Osteocyte (in vitro differentiated cells): ENCODE measurements around the gene EPG5. TPM values are rescaled to one million over a fixed set of nuclear protein-coding genes. Genes with fewer than 3 reads are reported as not detected.

ENCODE experiments used
- DNase-seq: peaks from one replicate; pipeline ENCODE4 v3.0.0; 2021; ENCODE audit warnings: mixed read lengths; ENCODE audit not compliant: unreplicated experiment; ENCODE audit errors: extremely low spot score
- H3K27ac Mint-ChIP-seq: one replicate; pipeline ENCODE4 v1.8.0; 2021; ENCODE audit warnings: mild to moderate bottlenecking, mixed read lengths; ENCODE audit not compliant: unreplicated experiment
- H3K27me3 Mint-ChIP-seq: one replicate; pipeline ENCODE4 v1.8.0; 2021; ENCODE audit warnings: mixed read lengths; ENCODE audit not compliant: unreplicated experiment
- H3K36me3 Mint-ChIP-seq: one replicate; pipeline ENCODE4 v1.8.0; 2021; ENCODE audit warnings: mixed read lengths; ENCODE audit not compliant: unreplicated experiment
- H3K4me1 Mint-ChIP-seq: one replicate; pipeline ENCODE4 v1.8.0; 2021; ENCODE audit warnings: mixed read lengths; ENCODE audit not compliant: unreplicated experiment
- H3K4me3 Mint-ChIP-seq: one replicate; pipeline ENCODE4 v1.8.0; 2021; ENCODE audit warnings: mild to moderate bottlenecking, moderate library complexity, mixed read lengths; ENCODE audit not compliant: unreplicated experiment
- H3K9me3 Mint-ChIP-seq: one replicate; pipeline ENCODE4 v1.8.0; 2021; ENCODE audit warnings: mixed read lengths; ENCODE audit not compliant: unreplicated experiment
- long read RNA-seq: library from polyadenylated mRNA; unstranded; transcript quantifications from one replicate; pipeline ENCODE4 v2.0.0, GENCODE V29; 2021
- total RNA-seq: library from RNA; stranded (reverse); gene quantifications from 2 replicates; pipeline ENCODE4 v1.2.1, GENCODE V29; 2021
- TF ChIP-seq, protein P1 (sequence below): fragments of 200-600 bp; sonication (generic); IDR thresholded peaks from 2 replicates; pipeline ENCODE4 v1.5.0; 2021; ENCODE audit warnings: antibody characterized with exemption, mild to moderate bottlenecking, moderate library complexity

EPG5 gene, protein sequence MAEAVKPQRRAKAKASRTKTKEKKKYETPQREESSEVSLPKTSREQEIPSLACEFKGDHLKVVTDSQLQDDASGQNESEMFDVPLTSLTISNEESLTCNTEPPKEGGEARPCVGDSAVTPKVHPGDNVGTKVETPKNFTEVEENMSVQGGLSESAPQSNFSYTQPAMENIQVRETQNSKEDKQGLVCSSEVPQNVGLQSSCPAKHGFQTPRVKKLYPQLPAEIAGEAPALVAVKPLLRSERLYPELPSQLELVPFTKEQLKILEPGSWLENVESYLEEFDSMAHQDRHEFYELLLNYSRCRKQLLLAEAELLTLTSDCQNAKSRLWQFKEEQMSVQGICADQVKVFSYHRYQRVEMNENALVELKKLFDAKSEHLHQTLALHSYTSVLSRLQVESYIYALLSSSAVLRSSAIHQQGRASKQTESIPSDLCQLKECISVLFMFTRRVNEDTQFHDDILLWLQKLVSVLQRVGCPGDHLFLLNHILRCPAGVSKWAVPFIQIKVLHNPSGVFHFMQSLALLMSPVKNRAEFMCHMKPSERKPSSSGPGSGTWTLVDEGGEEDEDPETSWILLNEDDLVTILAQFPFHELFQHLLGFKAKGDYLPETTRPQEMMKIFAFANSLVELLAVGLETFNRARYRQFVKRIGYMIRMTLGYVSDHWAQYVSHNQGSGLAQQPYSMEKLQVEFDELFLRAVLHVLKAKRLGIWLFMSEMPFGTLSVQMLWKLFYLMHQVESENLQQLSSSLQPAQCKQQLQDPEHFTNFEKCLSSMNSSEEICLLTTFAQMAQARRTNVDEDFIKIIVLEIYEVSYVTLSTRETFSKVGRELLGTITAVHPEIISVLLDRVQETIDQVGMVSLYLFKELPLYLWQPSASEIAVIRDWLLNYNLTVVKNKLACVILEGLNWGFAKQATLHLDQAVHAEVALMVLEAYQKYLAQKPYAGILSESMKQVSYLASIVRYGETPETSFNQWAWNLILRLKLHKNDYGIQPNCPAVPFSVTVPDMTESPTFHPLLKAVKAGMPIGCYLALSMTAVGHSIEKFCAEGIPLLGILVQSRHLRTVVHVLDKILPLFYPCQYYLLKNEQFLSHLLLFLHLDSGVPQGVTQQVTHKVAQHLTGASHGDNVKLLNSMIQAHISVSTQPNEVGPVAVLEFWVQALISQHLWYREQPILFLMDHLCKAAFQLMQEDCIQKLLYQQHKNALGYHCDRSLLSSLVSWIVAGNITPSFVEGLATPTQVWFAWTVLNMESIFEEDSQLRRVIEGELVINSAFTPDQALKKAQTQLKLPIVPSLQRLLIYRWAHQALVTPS (N-terminal part only)
- 30.9 and 33.3 TPM in 2 replicates for total RNA-seq
- long read RNA-seq, full-length matches to known transcripts = 1 of 13 reads
- long read RNA-seq, partial matches to known transcripts = 7 of 13 reads
- long read RNA-seq, other reads (novel, unspliced or antisense) = 5 of 13 reads

DNA sequence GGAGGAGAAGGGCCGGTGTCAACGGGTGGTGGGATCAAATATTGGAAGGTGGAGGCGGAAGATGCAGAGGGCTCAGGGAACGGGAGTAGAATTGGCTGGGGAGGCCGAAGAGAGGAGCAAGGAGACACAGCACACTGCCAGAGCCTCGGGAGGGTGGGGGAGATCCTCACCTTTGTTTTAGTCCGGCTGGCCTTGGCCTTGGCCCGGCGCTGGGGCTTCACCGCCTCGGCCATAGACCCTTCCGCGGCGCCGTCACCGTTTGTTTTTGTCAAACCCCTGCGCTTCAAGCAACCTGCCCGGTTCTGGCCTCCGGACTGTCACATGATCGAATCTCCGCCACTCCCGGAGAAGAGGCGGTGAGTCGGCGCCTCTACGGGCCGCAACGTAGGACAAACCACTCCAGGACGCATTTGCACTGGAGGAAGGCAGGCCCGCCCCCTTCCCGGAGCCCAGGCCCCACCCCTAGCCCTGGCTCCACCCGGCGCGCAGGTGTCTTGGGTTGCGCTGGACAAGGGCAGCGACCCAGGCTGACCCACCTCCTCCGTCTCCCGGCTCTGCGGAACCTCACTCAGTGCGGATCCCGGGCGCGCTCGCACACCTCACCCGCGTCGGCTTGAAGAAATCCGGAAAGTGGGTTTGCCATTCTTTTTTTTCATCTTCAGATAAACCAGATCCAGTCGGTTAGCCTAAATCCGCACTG, at the start of gene EPG5:
Gene EPG5, minus strand, starts transcription at position 323 of the 700 bp plus-strand sequence. Its CDS starts 90 bp downstream, at position 233.
- no peaks in the 10 kb centered on the region for H3K9me3 Mint-ChIP-seq
- H3K4me1 Mint-ChIP-seq = peaks cover 37% of the 10 kb centered on the region
- H3K36me3 Mint-ChIP-seq = peaks cover 4% of the 10 kb centered on the region
- DNase-seq = peak; percentile 97
- H3K4me3 Mint-ChIP-seq = peak within 1 kb of the TSS; percentile 96
- TF ChIP-seq, protein P1, sequence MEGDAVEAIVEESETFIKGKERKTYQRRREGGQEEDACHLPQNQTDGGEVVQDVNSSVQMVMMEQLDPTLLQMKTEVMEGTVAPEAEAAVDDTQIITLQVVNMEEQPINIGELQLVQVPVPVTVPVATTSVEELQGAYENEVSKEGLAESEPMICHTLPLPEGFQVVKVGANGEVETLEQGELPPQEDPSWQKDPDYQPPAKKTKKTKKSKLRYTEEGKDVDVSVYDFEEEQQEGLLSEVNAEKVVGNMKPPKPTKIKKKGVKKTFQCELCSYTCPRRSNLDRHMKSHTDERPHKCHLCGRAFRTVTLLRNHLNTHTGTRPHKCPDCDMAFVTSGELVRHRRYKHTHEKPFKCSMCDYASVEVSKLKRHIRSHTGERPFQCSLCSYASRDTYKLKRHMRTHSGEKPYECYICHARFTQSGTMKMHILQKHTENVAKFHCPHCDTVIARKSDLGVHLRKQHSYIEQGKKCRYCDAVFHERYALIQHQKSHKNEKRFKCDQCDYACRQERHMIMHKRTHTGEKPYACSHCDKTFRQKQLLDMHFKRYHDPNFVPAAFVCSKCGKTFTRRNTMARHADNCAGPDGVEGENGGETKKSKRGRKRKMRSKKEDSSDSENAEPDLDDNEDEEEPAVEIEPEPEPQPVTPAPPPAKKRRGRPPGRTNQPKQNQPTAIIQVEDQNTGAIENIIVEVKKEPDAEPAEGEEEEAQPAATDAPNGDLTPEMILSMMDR = no peak
- H3K27ac Mint-ChIP-seq = peak within 1 kb of the TSS; percentile 92
- H3K27me3 Mint-ChIP-seq = no peaks in the 10 kb centered on the region

DNA sequence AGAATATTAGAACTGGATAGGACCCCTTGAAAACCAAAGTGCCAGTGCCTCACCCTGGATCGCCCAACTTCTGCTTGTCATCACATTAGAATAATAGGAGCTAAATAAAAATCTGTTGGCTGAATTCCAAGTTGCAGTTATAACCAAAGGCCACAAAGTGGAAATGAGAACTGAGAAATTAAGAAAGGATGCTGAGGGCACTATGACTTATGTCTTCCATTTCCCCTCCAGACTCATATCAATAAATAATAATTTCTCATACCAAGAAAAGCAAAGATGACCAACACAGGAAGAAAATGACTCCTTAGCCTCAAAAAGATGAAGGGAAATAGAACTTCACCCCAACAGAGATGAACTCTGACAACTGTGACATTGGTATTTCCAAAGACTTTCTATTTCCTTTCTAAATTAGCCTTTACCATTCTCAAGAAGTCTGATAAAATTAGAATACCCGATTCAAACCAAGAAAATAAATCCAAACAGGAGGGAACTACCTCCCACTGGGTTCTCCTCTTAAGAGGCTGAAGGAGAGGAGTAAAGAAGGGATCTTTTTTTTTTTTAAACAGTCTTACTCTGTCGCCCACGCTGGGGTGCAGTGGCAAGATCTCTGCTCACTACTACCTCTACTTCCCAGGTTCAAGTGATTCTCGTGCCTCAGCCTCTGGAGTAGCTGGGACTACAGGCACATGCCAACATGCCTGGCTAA, 46.5 kb upstream of the EPG5 start:
- no peak overlapping the region for H3K4me3 Mint-ChIP-seq
- H3K9me3 Mint-ChIP-seq = no peaks in the 10 kb centered on the region
- no peaks in the 10 kb centered on the region for H3K27me3 Mint-ChIP-seq
- peaks cover 2% of the 10 kb centered on the region for H3K36me3 Mint-ChIP-seq
- TF ChIP-seq, protein P1 = no peak
- DNase-seq = no peak
- H3K27ac Mint-ChIP-seq = no peak overlapping the region
- H3K4me1 Mint-ChIP-seq = peaks cover 1% of the 10 kb centered on the region

DNA sequence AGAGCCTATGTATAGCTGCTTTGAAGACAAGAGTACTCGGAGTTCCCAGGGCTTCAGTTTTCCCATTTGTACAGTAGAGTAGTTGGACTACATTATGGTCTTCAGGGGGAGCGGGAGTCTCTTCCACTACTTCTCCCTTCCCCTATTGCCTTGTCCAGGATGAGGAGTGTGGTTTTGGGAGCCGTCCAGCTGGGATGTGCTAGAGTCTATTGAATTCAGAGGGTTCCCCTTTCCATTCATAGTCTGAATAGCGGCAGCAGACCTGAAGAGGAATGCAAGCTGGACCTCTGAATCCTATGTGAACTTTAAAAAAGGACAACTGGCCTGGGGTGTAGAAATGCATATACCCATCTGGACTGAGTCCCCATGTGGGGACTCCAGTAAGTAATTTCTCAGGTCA, 43.5 kb upstream of the EPG5 start:
- H3K27me3 Mint-ChIP-seq = no peaks in the 10 kb centered on the region
- H3K4me1 Mint-ChIP-seq = peaks cover 1% of the 10 kb centered on the region
- TF ChIP-seq, protein P1 = no peak
- H3K27ac Mint-ChIP-seq = no peak overlapping the region
- peaks cover 2% of the 10 kb centered on the region for H3K36me3 Mint-ChIP-seq
- H3K9me3 Mint-ChIP-seq = no peaks in the 10 kb centered on the region
- no peak overlapping the region for H3K4me3 Mint-ChIP-seq
- no peak for DNase-seq

DNA sequence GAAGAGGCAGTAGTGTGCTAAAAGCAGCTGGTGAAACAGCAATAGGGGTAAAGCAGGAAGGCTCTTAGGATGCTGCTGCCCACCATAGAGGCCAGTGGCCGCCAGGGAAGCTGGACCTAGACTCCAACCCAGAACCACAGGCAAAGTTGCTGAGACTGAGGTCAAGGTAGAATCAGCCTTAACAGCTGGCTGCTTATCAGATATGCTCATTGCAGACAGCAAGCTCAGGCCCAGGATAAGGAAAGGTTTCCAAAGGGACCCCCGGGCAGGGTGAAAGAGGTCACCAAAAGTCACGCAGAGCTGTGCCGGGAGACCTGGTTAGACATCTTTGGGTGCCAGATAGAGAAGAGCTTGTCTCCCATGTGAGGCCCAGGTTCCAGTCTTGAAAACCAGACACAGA, 42.9 kb upstream of the EPG5 start:
- Mint-ChIP-seq H3K4me1 (peaks cover 1% of the 10 kb centered on the region), H3K9me3 (no peaks in the 10 kb centered on the region), H3K27me3 (no peaks in the 10 kb centered on the region), H3K27ac (no peak overlapping the region), H3K4me3 (no peak overlapping the region), H3K36me3 (peaks cover 2% of the 10 kb centered on the region)
- TF ChIP-seq, protein P1 = no peak
- DNase-seq = no peak
